ENCODE measurements around the gene CMSS1. TPM values are rescaled to one million over a fixed set of nuclear protein-coding genes. Genes with fewer than 3 reads are reported as not detected.
A peak's percentile ranks its signal among the peaks of the same experiment; 100 is the strongest.
"Not testable (repeated sequence)": the region's sequence is repeated elsewhere in the genome, so short reads cannot be mapped to it uniquely, and the experiment has no call there.

The CMSS1 gene
- total and polyA plus RNA-seq, 9 donors, result 14.5 to 54.0 (median 24.9) TPM

GRCh38 chr3:99837715-99838114 is 20.1 kb downstream of the CMSS1 start:
- Histone ChIP-seq H3K4me3 (no peak overlapping the region), H3K36me3 (no peaks in the 10 kb centered on the region), H3K27me3 (no peaks in the 10 kb centered on the region), H3K4me1 (ENCODE audit: insufficient read depth) (peaks cover 4% of the 10 kb centered on the region), H3K9me3 (no peaks in the 10 kb centered on the region), H3K27ac (no peak overlapping the region)
- no peak for DNase-seq
- WGBS, 3 donors, result 92 to 100% (median 98%) methylated on average over 1 of the region's 1 CpG
- intact Hi-C loops (cut with DNase I), result loop anchor here in 1 of 4 donors (5.0 to 10.0 kb wide), 2 partner anchors 415 to 757 kb away; no protein-coding TSS in a partner anchor
- TF ChIP-seq CTCF (IDR thresholded peaks at IDR 0.05), result no peak
- TF ChIP-seq EP300 (IDR thresholded peaks at IDR 0.05), result no peak
- TF ChIP-seq POLR2A (IDR thresholded peaks at IDR 0.05), result no peak

GRCh38 chr3:99838755-99839154 is 21.1 kb downstream of the CMSS1 start:
- intact Hi-C loops (cut with DNase I), result loop anchor here in 1 of 4 donors (5.0 to 10.0 kb wide), 2 partner anchors 414 to 756 kb away; no protein-coding TSS in a partner anchor
- Histone ChIP-seq H3K4me3 (no peak overlapping the region), H3K36me3 (no peaks in the 10 kb centered on the region), H3K9me3 (no peaks in the 10 kb centered on the region), H3K27me3 (no peaks in the 10 kb centered on the region), H3K27ac (no peak overlapping the region), H3K4me1 (ENCODE audit: insufficient read depth) (peaks cover 4% of the 10 kb centered on the region)
- TF ChIP-seq POLR2A (IDR thresholded peaks at IDR 0.05), result no peak
- TF ChIP-seq CTCF (IDR thresholded peaks at IDR 0.05), result no peak
- no peak for TF ChIP-seq EP300 (IDR thresholded peaks at IDR 0.05)
- DNase-seq, result no peak

- no peak for TF ChIP-seq EP300 (IDR thresholded peaks at IDR 0.05)
- TF ChIP-seq CTCF (IDR thresholded peaks at IDR 0.05), result no peak
- no peak for TF ChIP-seq POLR2A (IDR thresholded peaks at IDR 0.05)
- Histone ChIP-seq H3K9me3 (no peaks in the 10 kb centered on the region), H3K27ac (no peak overlapping the region), H3K36me3 (no peaks in the 10 kb centered on the region), H3K4me1 (ENCODE audit: insufficient read depth) (peaks cover 8% of the 10 kb centered on the region), H3K4me3 (no peak overlapping the region), H3K27me3 (no peaks in the 10 kb centered on the region)
- WGBS, 3 donors, result 86 to 93% (median 92%) methylated on average over 1 of the region's 1 CpG
- intact Hi-C loops (cut with DNase I), result loop anchor here in 3 of 4 donors (5.0 to 10.0 kb wide), 3 partner anchors 413 to 755 kb away; no protein-coding TSS in a partner anchor
- no peak for DNase-seq
Observed at GRCh38 chr3:99839613-99840012, 22.0 kb downstream of the CMSS1 start.

- DNase-seq; H3K4me3 ChIP-seq; H3K36me3 ChIP-seq; H3K27ac ChIP-seq; H3K9me3 ChIP-seq; H3K4me1 ChIP-seq (ENCODE audit: insufficient read depth); H3K27me3 ChIP-seq: not testable (repeated sequence)
- intact Hi-C loops (cut with DNase I), result loop anchor here in 2 of 4 donors (5.0 kb wide), 1 partner anchor 415 kb away; no protein-coding TSS in a partner anchor
- 96 to 98% (median 97%) methylated on average over 4 of the region's 4 CpGs for WGBS, 3 donors
Observed at GRCh38 chr3:99841949-99842348, 24.3 kb downstream of the CMSS1 start.

- TF ChIP-seq EP300 (IDR thresholded peaks at IDR 0.05) (no peak), CTCF (IDR thresholded peaks at IDR 0.05) (peak in 2 of 3 donors; percentile 80 to 82), POLR2A (IDR thresholded peaks at IDR 0.05) (no peak)
- peaks cover 8% of the 10 kb centered on the region for H3K4me1 ChIP-seq (ENCODE audit: insufficient read depth)
- no peak overlapping the region for H3K4me3 ChIP-seq
- intact Hi-C loops (cut with DNase I), result loop anchor here in 2 of 4 donors (5.0 kb wide), 1 partner anchor 414 kb away; no protein-coding TSS in a partner anchor
- peak overlapping the region in 1 of 2 donors; percentile 69 for H3K27ac ChIP-seq
- H3K9me3 ChIP-seq, result no peaks in the 10 kb centered on the region
- no peaks in the 10 kb centered on the region for H3K36me3 ChIP-seq
- H3K27me3 ChIP-seq, result no peaks in the 10 kb centered on the region
- WGBS, 3 donors, result 44 to 48% (median 44%) methylated on average over 2 of the region's 2 CpGs
- no peak for DNase-seq
Observed at GRCh38 chr3:99842826-99843589, 25.3 kb downstream of the CMSS1 start.
